ENCODE results near the gene LEF1.
"Not testable (repeated sequence)": the region's sequence is repeated elsewhere in the genome, so short reads cannot be mapped to it uniquely, and the experiment has no call there.

Gene LEF1

DNA sequence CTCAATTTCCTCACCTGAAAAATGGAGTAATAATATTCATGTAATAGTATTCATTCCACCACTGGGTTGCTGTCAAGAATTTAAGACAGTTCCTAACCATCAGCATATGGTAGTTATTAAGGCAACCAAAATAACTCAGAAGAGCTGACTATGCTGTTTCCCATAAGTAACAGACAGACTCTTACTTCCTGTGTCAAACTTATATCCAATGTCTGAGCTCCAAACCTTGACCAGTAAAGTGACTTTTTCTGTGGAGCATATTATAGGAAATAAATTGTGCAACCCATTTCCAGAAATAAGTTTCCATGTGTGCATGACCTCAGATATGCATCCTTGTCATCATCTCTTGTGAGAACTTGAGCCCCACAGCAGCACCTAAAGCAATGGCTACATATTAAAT, 100.3 kb downstream of the LEF1 start:
- DNase-seq (ENCODE audit: low read depth in 2 of 3, low spot score in 1 of 3): no peak

DNA sequence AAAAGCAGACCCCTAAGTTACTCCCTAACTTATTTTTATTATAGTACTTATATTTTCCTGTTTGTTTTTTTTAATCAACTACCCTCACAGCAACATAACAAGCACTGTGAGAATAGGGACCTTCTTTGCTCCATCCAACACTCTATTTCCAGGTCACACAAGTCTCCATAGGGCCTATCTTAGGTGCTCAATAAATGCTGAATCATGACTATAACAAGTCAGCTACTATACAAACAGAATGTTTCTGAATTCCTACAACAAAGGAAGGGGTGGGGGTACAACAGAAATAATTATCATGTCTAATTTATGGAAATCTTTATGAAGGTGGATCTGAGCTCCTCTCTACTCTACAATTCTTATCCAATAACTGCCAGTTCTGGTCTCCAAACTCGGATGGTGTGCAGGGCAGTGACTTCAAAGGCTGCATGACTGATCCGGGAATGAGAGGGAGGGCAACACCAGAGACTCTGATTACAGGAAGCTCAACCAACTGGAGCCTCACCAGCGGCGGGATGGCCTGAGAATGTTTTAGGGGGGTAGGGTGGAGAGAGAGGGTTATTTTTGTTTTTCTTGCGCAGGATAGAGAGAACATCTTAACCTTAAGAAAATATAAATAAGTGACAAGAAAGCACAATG, 107.9 kb downstream of the LEF1 start:
- DNase-seq (ENCODE audit: low read depth in 2 of 3, low spot score in 1 of 3): no peak

DNA sequence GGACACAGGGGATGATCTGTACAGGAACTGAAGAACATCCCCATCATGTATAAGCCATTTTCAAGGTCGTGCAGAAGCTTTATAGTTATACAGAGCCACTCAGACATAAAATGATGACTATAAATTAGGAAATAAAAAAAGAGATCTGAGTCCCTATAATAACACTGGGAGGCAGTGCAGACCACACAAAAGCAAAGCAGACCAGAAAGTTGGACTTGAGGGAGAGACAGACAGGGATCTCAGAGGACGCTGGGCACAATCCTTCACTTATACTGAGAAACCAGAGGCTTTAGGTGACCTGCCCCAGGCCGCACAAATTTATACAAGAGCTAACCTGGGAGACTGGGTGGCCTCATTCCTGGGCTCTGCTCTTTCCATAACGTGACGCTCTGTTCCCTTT, 108.6 kb downstream of the LEF1 start:
- no peak for DNase-seq (ENCODE audit: low read depth in 2 of 3, low spot score in 1 of 3)

DNA sequence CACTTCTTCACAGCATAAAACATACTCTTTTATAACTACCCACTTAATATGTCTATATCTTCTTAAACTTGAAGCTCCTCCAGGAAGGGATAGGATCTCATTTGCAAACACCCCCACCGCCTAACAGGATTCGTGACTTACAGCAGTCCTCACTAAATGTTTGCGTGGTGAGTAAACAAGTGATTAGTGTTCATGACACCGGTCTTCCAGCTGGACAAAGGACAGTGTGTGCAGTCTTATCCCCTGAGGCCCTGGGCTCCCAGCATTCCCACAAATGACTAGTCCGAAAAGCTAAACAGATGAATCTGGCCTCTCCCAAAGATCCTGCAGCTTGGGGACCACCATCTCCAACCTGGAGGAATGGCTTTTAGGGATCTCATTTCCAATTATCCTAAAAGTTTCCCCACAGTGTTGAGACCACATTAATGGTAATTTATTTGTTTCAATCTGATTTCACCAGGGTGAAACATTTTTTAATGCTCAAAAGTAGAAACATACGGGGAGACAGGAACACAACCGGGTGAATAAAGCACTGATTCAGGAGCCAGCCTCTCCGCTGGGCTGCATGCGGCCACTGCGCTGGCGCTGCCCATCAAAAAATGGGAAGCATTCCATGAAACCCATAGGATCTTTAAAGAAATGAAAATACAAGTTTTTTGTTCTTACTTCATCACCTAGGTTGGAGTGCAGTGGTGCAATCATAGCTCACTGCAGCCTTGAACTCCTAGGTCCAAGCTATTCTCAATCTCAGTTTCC, 109.9 kb downstream of the LEF1 start:
- no peak for DNase-seq (ENCODE audit: low read depth in 2 of 3, low spot score in 1 of 3)

DNA sequence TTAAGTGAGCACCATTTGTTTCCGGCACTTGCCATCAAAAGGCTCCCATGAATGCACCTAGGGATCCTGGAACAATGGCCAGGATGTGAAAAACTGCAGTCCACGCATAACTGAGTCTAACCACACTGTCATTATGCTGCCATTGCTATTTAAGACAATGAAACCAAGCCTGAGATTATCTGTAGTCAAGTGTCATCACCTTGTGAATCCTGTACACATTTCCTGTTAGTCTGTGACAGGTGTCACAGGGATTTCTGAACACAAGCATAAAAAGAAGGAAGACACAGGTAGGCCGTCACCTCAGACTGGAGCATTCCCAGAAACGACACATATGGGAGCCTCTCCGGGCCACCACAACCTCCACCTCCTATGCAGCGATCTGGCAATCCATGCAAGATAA, 112.3 kb downstream of the LEF1 start:
- no peak for DNase-seq (ENCODE audit: low read depth in 2 of 3, low spot score in 1 of 3)

DNA sequence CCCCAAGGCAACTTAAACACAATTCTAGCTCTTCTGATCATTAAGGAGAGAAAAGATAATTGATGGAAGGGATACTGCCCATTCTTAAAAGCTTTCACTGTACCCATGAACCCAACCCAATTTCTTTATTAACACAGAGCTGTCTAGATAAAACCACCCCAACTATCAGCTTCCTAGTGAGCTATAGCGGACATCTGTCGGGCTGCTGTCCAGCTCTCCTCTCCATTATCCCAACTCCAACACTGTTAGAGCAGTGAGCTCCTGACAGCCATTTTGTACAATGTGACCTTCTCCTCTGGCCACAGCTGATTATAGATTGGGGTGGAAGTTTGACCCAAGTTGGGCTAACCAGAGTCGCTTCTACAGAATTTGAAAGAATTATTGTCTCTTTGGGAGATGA, 112.9 kb downstream of the LEF1 start:
- DNase-seq (ENCODE audit: low read depth in 2 of 3, low spot score in 1 of 3): no peak

DNA sequence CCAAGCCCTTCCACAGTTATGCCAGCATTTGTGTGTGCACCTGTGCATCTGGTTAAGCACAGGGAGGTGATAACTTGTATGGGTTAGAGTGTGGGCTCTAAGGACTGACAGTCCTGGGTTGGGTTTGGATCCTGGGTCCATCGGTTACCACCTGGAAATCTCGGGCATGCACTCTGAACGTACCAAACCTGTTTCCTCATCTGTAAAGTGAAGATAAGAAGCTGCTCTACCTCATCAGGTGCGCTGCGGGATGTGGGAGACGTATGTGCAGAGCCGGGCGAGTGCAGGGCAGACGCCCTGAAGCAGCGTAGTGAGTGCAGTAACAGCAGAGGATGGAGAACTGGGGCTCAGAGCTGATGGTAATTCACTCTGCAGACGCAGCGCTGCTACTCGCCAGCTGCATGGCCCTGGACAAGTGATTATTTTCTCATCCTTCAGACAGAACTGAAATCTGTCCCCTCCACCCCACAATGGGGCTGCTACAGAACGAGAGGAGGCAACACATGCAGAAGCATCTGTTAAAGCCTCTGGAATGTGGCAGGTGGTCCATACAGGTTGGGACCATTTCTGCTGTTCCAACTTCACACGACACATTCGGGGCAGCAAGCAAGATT, 114.6 kb downstream of the LEF1 start:
- no peak for DNase-seq (ENCODE audit: low read depth in 2 of 3, low spot score in 1 of 3)

DNA sequence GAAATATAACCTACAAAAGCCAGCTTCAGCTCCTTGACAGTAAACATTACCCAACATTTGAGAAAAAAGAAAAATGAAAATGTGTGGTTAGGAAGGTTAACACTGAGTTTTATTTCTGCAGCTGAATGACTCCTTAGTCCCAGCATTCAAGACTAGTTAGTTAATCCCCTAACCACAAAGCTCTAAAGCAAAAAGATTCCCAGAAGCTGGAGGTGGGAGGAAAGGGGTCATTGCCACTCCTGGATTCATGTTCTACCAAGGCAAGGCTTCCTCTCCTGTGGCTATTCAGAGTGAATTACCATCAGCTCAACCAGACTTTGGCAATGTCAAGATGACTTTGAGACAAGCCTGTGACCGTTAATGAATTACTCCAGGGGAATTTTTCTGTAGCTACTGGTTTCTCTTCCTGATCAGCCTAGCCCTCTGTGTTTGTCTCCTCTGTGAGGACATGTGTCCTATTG, 115.5 kb downstream of the LEF1 start:
- DNase-seq (ENCODE audit: low read depth in 2 of 3, low spot score in 1 of 3): no peak

DNA sequence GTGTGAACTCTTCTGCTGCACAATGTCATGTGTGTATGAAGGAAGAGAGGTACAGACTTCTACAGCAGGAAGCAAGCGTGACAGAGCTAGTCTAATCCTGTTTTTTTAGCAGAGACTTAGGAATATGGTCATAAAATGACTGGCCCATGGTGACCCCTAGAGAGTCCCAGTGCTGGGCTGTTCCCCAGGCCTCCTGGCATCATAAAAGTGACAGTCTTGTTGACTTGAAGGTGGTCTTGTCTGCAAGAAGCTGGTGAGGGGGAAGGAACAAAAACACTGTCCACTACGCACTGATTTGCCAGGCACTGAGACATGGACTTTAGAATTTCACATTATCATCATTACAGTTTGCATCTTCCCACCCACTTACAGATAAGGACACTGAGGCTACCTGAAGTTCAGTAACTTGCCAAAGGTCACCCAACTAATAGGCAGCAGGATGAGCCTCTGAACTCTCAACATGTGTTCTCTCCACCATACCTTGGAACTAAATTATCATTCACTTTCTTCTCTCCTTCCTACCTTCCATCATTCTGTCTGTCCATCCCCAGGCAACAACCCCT, 116.1 kb downstream of the LEF1 start:
- DNase-seq (ENCODE audit: low read depth in 2 of 3, low spot score in 1 of 3): no peak

DNA sequence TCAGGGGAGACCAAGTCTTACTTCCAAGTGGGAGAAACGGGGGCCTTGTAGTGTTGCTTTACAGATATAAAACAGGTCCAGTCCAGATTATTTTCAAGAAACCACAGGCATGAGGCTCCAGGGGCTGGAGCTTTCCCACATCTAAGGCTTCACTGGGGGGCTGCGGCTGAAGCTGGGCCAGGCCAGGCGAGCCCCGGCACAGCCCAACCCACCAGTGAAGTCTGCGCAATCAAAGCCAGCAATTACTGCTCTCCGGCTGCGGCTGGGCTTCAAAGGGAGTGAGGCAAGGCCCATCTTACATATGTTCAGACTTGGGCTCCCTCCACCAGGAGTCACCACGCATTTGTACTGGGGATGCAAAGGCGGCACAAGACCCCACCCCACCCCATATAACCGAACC, 117.4 kb downstream of the LEF1 start:
- DNase-seq (ENCODE audit: low read depth in 2 of 3, low spot score in 1 of 3): no peak

DNA sequence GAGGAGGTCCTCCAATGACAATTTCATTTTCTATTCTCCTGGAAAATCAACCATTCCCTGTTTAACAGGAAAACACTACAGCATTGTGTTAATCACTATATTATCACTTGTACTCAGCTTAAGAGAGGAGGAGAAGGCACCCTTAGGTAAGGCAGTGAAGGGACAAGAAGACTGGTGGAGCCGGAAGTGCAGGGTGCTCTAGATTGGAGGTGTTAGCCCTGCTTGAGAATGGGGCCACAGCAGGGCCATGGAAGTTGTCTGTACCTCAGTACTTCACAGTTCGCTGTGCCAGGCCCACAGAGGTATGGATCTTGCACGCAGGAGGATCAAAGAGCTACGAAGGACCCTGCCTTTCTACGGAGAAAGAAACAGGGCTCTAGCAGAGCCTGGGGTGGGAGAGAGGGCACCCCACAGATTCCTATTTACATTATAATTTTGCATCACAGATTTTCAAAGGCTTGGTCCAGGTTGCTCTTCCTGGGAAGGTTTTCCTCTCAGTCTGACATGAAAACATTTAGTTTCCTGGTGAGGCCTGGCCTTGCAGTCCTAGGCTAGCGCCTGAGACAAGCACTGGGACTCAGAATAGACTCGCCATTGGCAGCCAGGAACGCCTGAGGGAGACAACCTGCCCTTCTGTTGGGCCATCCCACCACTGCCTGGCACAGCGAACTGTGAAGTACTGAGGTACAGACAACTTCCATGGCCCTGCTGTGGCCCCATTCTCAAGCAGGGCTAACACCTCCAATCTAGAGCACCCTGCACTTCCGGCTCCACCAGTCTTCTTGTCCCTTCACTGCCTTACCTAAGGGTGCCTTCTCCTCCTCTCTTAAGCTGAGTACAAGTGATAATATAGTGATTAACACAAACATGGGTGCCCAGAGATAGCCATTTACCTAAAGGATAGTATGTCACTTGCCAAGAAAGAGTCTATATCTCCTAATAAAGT, 118.3 kb downstream of the LEF1 start:
- not testable (repeated sequence) for DNase-seq (ENCODE audit: low read depth in 2 of 3, low spot score in 1 of 3)

DNA sequence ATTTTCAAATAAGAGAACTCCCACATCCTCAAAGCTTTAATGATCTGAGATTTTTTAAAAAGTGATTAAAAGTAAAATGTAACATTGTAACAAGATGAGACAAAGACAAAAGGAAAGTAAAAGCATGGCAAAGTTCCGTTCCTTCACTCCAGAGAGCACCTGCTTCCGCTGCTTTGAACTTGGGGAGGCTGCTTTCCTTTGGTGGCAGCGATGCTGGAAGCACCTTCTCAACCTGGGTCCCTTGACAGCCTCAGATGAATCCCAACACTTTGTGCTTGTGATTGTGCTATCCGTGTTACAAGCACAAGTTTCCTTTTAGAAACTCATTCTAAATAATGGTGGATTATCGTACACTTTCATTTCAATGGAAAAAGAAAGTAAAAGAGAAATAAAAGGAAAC, 119.3 kb downstream of the LEF1 start:
- no peak for DNase-seq (ENCODE audit: low read depth in 2 of 3, low spot score in 1 of 3)

DNA sequence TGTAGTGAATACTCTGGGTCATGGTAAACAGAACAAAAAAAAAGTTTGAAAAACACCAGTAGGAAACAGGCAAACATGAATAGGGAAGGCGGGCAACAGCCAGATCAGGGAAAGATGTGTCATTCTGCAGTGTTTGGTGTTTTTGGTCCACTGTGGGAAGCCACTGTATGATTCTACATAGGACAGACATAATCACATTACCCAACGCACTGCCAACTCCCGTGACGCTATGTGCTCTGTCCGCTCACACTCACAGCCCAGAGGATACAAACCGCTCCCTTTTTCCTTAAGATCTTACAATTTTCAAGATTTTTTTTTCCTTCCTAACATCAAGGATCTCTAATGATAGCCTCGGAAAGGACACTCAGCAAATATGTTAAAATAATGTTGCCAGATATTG, 119.7 kb downstream of the LEF1 start:
- DNase-seq (ENCODE audit: low read depth in 2 of 3, low spot score in 1 of 3): no peak

DNA sequence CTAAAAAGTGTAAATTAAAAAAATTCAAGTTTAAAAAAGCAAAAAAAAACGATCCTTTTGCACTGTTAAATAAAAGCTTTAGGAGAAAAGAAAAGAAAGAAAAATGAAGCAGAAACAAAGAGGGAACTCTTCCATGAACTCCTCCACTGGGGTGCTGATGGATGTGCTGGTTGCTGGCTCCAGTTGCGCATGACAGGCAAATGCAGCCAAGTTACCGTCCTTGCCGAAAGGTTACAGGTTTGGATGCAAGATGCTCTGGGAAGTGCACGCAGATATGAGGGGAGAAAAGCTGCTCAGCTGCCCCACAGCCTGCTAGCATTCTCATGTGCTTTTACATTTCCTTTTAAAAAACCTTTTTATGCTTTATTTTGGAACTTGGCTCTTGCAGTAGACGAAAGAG, 120.6 kb downstream of the LEF1 start:
- no peak for DNase-seq (ENCODE audit: low read depth in 2 of 3, low spot score in 1 of 3)

DNA sequence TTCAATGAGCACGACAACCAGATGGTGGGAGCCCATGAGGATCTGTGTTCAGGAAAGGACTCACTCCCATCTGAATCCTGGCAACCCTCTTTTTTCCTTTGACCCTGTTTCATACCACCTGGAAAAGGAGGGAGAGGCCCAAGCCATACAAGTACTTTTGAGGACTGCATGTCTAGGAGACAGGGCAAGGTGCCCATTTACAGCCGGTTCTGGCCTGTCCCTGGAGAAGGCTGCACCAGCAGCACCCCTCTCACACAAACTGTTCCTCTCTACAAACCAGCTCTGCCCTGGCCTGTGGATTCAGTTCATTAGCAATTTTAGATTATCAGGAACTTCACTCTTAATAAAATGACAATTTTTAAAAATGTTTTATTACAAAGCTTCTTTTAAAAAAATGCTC, 121.5 kb downstream of the LEF1 start:
- no peak for DNase-seq (ENCODE audit: low read depth in 2 of 3, low spot score in 1 of 3)

DNA sequence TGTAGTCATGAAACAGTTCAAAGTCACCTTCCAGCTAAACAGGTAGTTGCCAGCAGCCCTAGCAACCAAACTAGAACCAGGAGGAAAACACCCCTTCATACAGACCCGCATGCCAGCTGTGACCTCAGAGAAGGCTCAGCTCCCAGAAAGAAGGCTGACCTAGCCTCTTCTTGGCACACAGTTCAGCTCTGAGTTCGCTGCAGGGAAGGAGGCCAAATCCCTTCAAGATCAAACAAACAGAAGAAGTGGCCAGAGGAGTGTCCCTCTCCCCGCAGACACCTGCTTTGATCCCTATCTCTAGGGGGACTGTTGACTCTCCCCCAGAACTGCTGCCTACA, 123.1 kb downstream of the LEF1 start:
- no peak for DNase-seq (ENCODE audit: low read depth in 2 of 3, low spot score in 1 of 3)

DNA sequence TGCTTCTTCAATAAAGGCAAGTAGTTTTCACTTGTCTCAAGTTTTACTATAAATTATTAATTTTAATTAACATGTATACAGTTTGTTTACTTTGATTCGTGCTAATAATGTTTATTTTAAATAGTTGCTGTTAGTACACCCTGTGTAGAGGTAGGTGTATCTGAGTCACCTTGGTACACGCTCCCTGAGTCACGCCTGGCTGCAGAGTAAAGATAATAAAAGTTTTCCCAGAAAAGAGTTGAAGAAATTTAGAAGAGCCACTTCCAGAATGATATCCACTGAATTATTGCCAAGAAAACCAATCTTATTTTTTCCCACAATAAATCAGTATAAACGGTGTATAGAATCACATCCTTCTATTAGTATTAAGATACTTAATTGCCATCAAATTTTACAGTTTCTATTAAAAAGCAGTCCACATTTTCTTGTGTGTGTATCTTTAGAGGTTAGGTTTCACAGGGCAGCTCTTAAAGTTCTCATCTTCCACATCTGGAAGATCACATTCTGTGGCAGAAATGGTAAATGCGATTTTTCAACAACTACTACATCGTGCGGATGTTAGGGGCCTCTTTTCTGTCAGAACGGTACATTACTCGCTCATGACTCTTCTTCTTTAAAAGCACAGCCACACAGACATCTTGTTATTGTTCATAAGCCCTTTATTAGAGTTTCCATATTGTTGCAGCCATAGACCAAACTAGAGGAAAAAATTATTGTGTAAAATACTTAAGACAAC, 123.6 kb downstream of the LEF1 start:
- DNase-seq (ENCODE audit: low read depth in 2 of 3, low spot score in 1 of 3): no peak

DNA sequence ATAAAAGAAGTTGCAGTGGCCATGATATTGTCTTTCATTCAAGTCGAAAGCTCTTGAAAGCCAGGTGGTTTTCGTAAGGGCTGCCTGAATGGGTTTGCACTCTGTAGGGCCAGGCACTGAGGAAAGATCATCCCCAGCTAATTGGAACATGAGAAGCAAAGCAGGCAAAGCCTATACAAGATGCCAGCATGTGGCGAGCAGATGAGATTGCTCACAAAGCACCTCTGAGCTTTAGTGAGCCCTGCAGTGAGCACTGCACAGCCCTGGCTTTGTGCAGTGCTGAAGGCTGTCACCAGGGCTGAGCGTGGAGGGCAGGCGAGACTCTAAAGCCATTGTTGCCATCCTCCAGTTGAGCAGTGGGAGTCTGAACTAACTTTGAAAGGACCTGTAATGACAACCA, 125.2 kb downstream of the LEF1 start:
- DNase-seq (ENCODE audit: low read depth in 2 of 3, low spot score in 1 of 3): no peak

DNA sequence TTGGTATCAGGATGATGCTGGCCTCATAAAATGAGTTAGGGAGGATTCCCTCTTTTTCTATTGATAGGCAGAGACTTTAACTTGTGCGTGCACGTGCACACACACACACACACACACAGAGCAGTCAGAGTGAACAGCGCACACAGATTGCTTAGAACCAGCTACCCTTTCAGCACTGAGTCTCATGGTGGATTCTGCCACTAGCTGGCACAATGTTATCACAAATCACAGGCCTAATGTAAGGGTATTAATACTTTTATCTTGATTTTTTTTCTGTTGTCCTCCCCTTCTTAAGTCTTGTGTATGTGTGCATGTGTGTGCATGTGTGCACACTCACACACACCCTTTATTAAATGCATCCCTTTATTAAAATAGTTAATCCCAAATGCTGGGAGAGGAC, 125.8 kb downstream of the LEF1 start:
- no peak for DNase-seq (ENCODE audit: low read depth in 2 of 3, low spot score in 1 of 3)

DNA sequence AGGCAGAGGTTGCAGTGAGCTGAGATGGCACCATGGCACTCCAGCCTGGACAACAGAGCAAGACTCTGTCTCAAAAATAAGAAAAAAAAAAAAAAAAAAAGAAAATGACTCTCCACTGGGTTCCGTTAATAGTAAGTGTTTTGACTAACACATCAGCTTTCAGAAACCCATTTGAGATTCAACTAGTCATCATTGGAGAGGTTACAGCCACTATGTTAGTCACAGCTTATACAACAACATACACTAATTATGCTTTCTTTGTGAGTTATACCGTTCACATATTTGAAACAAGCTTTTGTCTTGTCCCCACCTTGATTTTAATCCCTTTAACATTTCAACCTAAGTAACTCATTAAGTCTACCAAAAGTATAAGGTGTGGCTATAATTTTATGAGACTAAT, 130.8 kb downstream of the LEF1 start:
- DNase-seq (ENCODE audit: low read depth in 2 of 3, low spot score in 1 of 3): no peak

DNA sequence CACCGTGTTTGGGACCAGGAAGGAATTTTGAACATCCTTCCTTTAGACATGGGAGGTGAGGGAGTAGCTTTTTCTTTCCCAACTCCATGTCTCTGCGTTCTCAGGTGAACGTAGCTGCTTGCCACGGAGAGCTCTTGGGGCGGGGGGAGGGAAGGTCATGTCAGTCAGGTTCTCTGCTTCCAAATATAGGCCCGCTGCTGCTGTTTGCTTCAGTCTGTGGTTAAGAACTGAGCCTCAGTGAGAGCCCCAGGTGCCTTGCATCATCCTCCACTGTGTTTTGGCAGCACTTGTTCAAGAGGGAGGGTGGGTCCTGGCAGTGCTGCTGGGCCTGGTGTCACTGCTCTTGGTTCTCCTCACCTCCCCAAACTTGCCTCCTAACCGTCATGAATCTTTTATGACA, 132.5 kb downstream of the LEF1 start:
- DNase-seq (ENCODE audit: low read depth in 2 of 3, low spot score in 1 of 3): peak; percentile 31 to 64 (median 41)
